ENCODE data around the gene FAM170B.

Gene FAM170B

DNA sequence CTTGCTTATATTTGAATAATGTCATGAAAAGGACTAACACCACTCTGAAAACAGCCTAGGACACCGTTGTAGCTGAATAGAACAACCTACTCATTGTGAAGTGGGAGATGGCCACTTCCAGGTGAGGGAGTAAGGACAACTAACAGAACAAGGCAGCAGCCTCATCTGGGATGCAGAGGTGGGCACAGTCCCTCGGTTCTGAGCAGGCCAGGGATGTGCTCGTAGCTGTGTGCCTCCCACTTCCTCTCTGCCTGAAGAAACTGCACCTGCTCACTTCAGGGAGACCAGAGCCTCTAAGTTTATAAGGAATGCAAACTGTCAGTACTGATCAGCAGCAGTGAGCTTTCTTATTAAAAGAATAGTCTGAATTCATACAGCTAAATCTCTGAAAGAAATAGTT is 21.0 kb downstream of the FAM170B start:
- H3F3A ChIP-seq (ENCODE audit: control insufficient read depth, insufficient read depth): no peaks in the 10 kb centered on the region

DNA sequence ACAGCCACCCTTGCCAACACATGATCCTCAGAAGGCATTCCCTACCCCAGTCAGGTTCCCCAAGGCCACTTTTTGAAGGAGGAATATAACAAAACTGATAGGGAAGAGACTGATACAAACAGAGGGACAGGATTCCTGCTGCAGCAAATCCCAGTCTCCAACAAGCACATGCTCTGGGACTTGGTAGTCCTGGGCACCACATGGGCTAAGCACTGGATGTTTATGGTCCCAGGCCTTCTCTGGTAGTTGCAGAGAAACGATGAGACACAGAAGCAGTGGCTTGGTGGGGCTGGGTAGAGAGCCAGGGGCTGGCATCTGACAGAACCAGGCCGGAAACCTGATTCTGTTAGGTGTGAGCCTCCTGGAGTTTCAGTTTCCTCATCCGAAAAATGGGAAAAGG is 21.7 kb downstream of the FAM170B start:
- H3F3A ChIP-seq (ENCODE audit: control insufficient read depth, insufficient read depth): no peaks in the 10 kb centered on the region

More for the DNA sequence above, 21.0 kb downstream of the FAM170B start:
- Histone ChIP-seq H3K9me3 (ENCODE audit: control insufficient read depth, insufficient read depth, low read length) (no peaks in the 10 kb centered on the region), H3K4me1 (ENCODE audit: control insufficient read depth, low read length) (no peaks in the 10 kb centered on the region), H3K4me2 (ENCODE audit: low read length) (no peak overlapping the region), H3K79me2 (ENCODE audit: control insufficient read depth, low read length) (no peaks in the 10 kb centered on the region), H3K27ac (ENCODE audit: low read depth, low read length) (no peak overlapping the region), H3K4me3 (ENCODE audit: low read length) (no peak overlapping the region), H3K36me3 (ENCODE audit: control insufficient read depth, low read length) (no peaks in the 10 kb centered on the region), H4K20me1 (ENCODE audit: control insufficient read depth, insufficient read depth, low read depth, low read length) (no peaks in the 10 kb centered on the region), H3K9me2 (replicated peaks; ENCODE audit: control insufficient read depth, low read length) (no peaks in the 10 kb centered on the region), H3K27me3 (ENCODE audit: control insufficient read depth, low read length) (peaks cover 9% of the 10 kb centered on the region)
- no peak for TF ChIP-seq EZH2phosphoT487 (IDR thresholded peaks at IDR 0.05; ENCODE audit: borderline replicate concordance, low read length)
- TF ChIP-seq, protein P1, sequence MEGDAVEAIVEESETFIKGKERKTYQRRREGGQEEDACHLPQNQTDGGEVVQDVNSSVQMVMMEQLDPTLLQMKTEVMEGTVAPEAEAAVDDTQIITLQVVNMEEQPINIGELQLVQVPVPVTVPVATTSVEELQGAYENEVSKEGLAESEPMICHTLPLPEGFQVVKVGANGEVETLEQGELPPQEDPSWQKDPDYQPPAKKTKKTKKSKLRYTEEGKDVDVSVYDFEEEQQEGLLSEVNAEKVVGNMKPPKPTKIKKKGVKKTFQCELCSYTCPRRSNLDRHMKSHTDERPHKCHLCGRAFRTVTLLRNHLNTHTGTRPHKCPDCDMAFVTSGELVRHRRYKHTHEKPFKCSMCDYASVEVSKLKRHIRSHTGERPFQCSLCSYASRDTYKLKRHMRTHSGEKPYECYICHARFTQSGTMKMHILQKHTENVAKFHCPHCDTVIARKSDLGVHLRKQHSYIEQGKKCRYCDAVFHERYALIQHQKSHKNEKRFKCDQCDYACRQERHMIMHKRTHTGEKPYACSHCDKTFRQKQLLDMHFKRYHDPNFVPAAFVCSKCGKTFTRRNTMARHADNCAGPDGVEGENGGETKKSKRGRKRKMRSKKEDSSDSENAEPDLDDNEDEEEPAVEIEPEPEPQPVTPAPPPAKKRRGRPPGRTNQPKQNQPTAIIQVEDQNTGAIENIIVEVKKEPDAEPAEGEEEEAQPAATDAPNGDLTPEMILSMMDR (IDR thresholded peaks at IDR 0.05; ENCODE audit: low read depth, low read length, poor library complexity, severe bottlenecking): no peak

DNA sequence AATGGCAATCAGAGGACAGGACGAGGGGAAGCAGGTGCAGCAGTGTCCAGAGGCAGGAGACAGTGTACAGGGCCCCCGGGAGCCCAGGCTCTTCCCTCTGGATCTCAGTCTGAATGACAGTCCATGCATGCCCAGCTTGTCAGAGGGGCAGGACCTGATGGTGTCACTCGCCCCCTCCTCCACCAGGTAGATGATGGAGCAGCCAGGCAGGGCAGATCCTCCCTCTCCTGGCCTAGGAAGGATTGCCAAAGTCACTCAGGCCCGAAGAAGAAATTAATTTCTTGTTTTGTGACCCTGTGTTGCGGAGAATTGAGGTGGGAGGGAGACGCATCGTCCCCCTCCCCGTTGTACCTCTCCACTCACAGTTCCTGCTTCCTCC is 22.5 kb downstream of the FAM170B start:
- no peaks in the 10 kb centered on the region for H3K79me2 ChIP-seq (ENCODE audit: control insufficient read depth, low read length)
- H4K20me1 ChIP-seq (ENCODE audit: control insufficient read depth, insufficient read depth, low read depth, low read length): no peaks in the 10 kb centered on the region
- no peak overlapping the region for H3K27ac ChIP-seq (ENCODE audit: low read depth, low read length)
- no peaks in the 10 kb centered on the region for H3K9me2 ChIP-seq (replicated peaks; ENCODE audit: control insufficient read depth, low read length)
- no peaks in the 10 kb centered on the region for H3F3A ChIP-seq (ENCODE audit: control insufficient read depth, insufficient read depth)
- no peaks in the 10 kb centered on the region; the same call in 1 of the 2 replicates for H3K27me3 ChIP-seq (ENCODE audit: control insufficient read depth, low read length)
- TF ChIP-seq, protein P1 (IDR thresholded peaks at IDR 0.05; ENCODE audit: low read depth, low read length, poor library complexity, severe bottlenecking): no peak
- TF ChIP-seq EZH2phosphoT487 (IDR thresholded peaks at IDR 0.05; ENCODE audit: borderline replicate concordance, low read length): no peak
- no peaks in the 10 kb centered on the region for H3K36me3 ChIP-seq (ENCODE audit: control insufficient read depth, low read length)
- no peak overlapping the region for H3K4me3 ChIP-seq (ENCODE audit: low read length)
- no peaks in the 10 kb centered on the region for H3K4me1 ChIP-seq (ENCODE audit: control insufficient read depth, low read length)
- H3K9me3 ChIP-seq (ENCODE audit: control insufficient read depth, insufficient read depth, low read length): no peaks in the 10 kb centered on the region
- H3K4me2 ChIP-seq (ENCODE audit: low read length): no peak overlapping the region

More for the DNA sequence above, 21.7 kb downstream of the FAM170B start:
- Histone ChIP-seq H4K20me1 (ENCODE audit: control insufficient read depth, insufficient read depth, low read depth, low read length) (no peaks in the 10 kb centered on the region), H3K4me1 (ENCODE audit: control insufficient read depth, low read length) (no peaks in the 10 kb centered on the region), H3K9me2 (replicated peaks; ENCODE audit: control insufficient read depth, low read length) (no peaks in the 10 kb centered on the region), H3K79me2 (ENCODE audit: control insufficient read depth, low read length) (no peaks in the 10 kb centered on the region), H3K36me3 (ENCODE audit: control insufficient read depth, low read length) (no peaks in the 10 kb centered on the region), H3K4me3 (ENCODE audit: low read length) (no peak overlapping the region), H3K4me2 (ENCODE audit: low read length) (no peak overlapping the region), H3K27me3 (ENCODE audit: control insufficient read depth, low read length) (peaks cover 3% of the 10 kb centered on the region), H3K27ac (ENCODE audit: low read depth, low read length) (no peak overlapping the region), H3K9me3 (ENCODE audit: control insufficient read depth, insufficient read depth, low read length) (no peaks in the 10 kb centered on the region)
- no peak for TF ChIP-seq EZH2phosphoT487 (IDR thresholded peaks at IDR 0.05; ENCODE audit: borderline replicate concordance, low read length)
- TF ChIP-seq, protein P1 (IDR thresholded peaks at IDR 0.05; ENCODE audit: low read depth, low read length, poor library complexity, severe bottlenecking): no peak
